Measurements from ENCODE around the gene UCHL5.

The UCHL5 gene, protein sequence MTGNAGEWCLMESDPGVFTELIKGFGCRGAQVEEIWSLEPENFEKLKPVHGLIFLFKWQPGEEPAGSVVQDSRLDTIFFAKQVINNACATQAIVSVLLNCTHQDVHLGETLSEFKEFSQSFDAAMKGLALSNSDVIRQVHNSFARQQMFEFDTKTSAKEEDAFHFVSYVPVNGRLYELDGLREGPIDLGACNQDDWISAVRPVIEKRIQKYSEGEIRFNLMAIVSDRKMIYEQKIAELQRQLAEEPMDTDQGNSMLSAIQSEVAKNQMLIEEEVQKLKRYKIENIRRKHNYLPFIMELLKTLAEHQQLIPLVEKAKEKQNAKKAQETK

DNA sequence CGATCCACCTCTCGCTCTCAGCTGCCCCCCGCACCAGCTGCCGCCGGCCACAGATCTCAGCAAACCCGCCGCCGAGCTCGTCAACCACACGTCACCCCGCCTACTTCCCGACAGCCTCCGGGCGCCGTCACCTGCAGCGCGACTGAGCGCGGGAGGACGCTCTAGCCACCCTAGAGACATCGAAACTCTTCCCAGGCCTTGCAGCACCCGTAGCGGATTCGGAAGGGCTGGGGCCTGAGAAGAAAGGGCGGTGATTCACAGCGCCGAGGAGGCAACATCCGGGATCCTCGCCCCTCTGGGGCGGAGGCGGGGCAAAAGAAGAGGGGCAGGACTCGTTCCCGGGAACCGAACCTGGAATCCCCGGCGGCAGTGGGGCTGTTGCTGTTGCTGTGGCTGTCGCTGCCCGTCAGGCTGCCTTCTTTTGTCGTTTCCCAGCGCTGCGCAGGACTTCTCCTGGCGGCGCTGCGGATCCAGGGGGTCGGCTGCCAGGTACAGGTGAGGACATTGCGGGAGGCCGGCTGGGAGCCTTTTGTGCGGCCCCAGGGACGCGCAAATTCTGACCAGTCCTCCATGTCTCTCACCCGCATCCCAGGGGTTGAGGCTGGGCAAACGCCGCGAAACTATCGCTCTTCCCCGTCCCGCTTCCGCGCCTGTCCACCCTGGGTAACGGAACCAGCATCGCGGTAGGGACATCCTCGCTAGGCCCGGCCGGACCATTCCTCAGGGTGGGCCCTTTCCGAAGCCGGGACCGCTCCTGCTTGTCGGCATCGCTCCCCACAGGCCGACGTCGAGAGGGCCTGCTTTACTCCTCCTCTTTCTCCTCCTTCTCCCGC, at the start of gene UCHL5, which contains the start of gene RO60:
TSS of gene UCHL5 (minus strand) at position 79 of the 833 bp plus-strand sequence. CDS start 100 bp downstream, outside the sequence.
TSS of gene RO60 (plus strand) at position 331 of the 833 bp plus-strand sequence. CDS start 9,443 bp downstream, outside the sequence.
- DNase-seq: peak; percentile 94

DNA sequence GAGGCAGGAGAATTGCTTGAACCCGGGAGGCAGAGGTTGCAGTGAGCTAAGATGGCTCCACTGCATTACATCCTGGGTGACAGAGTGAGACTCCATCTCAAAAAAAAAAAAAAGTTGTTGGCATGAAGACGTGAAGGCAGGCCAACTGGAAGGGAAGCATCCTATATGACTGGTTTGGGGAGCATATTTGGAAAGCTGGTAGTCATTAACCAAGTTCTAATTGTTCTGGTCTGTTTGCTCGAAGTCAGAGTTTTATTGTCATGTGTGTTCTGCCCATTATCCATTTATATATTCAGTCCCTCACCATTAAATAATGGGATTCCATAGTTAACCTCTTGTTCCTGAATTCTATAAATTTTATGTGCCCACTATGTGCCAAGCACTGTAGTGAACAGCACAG, 49.3 kb upstream of the UCHL5 start:
- DNase-seq: no peak

DNA sequence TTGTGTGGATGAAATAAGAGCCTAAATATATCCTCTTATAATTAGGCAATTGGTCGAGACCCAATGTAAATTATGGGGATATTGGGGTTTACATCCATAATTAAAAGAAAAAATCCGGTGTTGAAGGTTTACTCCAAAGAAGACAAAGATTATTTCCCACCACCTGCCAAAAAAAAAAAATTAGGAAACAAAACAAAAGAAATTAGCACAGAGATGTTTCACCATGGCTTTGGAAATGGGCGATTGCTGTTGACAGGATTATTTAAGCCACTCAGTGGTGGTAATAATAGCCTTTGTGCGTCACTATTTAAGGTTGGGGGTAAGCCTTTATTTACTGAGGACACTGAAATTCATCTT, 46.6 kb upstream of the UCHL5 start:
- DNase-seq: no peak

DNA sequence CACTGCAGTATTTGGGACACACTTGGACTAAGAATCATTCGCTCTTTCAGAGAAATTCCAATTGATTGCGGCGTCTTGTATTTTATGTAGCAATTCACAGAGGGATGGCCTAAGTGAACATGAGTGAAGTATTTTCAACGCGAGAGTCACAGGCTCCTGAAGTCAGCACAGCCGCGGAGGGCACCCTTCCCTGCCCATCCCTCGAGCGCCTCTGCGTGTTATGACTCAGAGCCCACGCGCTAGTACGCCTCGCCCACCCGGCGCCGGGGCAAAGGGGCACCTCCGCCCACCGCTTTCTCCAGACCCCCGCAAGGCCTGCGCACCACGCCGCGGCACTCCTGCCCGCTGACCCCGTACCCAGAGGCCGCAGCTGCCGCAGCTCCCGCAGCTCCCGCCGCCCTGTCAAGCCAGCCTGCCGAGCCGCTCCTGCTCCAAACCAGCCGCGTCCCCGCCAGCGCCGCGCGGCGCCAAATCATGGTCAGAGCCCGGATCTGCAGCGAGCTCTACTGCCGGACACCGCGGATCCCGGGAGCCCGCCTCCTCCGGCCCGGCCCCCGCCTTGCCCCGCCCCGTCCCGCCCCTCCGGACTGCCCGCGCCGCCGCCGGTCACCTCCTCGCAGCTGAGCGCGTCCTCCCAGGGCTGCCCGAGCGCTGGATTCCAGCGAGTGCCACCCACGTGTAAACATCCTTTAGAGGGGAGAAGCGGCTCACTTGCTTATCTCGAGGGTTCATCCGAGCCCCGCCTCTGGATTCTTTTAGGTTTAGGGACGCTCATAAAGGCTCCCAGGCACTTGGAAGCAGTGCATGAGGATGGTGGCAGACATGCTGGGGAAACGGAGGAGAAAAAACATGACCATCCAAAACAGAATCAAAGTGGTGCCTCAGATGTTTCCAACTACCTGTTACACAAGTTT, 46.0 kb upstream of the UCHL5 start, which contains the start of gene GLRX2:
TSS of gene GLRX2 (minus strand) at position 508 of the 914 bp plus-strand sequence. CDS start at position 476, 32 bp downstream.
- peak; percentile 84 for DNase-seq

DNA sequence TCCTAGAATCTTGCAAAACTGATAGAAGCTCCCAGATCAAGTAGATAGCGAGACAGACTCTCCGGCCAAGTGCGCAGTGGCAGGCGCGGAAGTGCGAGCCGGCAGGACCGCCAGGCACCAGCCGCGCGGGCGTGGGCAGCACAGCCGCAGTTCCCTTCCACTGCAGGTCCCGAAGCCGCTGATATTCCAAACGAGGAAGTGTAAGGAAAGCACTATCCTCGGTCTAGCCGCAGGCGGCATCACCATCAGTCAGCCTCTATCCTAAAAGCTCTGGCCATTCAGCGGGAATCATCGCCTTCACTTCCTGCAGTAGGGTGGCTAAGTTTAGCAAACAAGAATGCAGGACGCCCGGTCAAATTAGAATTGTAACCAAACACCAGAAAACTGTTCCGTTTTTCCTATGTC, 45.3 kb upstream of the UCHL5 start:
- DNase-seq: peak; percentile 70

DNA sequence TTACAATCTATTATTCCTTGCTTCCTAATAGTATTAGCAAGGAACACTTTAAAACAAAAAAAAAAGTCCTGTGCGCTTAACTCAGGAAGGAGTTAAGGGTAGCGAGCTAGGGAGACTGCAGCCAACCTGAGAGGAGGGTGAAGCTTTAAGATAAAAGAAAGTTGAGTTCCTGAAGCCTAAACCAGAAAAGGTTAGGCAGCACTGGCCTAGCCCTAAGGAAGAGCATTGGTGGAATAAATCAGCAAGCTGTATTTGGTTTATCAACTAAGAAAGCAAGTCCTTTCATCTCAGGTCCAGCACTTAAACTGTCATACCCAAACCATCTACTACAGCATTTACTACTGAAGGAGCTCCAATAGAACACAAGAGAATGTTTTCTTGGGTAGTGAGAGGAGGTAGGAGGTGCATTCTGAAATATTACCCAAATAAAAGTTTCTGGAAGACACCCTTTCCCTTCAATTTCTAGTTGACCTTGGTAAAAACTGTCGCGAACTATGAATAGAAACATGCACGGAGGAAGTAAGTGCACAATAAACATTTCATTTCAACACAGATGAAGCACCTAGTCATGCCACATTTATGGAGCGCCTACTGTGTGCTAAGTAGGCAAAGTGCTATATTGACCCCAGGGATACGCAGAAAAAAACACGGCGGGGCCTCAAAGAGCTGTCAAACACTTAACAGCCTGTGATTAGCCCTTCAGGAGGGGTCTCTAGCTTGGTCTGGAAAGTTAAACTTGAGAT, 44.8 kb upstream of the UCHL5 start:
- no peak for DNase-seq

DNA sequence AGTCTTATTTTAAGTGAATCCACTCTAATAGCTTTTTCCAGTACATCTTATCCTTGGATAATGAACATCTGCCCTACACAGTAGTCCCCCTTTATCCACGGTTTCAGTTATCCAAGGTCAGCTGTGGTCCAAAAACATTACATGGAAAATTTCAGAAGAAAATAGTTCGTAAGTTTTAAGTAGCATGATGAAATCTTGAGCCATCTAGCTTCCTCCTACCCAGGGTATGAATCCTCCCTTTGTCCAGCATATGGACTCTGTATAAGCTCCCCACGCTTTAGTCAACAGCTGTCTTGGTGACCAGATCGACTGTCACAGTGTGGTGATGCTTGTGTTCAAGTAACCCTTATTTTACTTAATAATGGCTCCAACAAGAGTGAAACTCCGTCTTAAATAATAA, 43.5 kb upstream of the UCHL5 start:
- no peak for DNase-seq

DNA sequence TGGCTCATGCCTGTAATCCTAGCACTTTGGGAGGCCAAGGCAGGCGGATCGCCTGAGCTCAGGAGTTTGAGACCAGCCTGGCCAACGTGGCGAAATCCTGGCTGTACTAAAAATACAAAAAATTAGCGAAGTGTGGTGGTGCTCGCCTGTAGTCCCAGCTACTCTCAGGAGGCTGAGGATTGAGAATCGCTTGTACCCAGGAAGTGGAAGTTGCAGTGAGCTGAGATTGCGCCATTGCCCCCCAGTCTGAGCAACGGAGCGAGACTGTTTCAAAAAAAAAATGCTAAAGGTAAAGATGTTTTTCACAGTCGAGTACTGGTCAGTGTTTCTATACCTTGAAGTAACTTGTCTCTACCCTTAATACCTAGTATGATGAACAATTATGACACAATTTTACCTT, 35.0 kb upstream of the UCHL5 start:
- no peak for DNase-seq

DNA sequence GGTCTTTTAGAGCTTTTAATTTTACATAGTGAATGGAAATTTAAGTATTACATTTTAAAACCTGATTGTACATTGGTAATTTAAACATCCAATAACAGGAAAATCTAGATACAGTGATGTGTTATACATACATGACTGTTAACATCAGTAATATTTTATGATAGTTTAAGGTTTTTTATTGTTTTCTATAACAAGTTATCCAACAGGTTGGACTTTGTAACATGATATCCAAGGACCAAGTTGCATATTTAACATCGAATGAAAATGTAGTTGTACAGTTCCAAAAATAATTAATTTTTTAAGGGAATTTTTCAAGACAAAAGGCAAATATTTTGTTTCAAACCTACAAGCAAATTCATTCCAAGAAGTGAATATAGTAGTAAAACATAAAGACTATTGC, 31.7 kb upstream of the UCHL5 start:
- DNase-seq: no peak

DNA sequence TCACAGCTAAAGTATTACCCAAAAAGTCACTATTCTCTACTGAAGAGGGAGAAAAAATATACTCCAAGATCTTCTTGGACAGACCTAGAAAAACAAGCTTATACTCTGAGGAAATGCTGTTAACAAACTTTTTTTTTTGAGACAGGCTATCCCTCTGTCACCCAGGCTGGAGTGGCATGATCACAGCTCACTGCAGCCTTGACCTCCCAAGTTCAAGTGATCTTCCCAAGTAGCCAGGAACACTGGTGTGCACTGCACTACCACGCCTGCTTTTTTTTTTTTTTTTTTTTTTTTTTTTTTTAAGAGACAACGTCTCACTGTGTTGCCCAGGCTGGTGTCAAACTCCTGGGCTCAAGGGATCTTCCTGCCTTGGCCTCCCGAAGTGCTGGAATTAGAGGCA, 28.7 kb upstream of the UCHL5 start:
- no peak for DNase-seq

DNA sequence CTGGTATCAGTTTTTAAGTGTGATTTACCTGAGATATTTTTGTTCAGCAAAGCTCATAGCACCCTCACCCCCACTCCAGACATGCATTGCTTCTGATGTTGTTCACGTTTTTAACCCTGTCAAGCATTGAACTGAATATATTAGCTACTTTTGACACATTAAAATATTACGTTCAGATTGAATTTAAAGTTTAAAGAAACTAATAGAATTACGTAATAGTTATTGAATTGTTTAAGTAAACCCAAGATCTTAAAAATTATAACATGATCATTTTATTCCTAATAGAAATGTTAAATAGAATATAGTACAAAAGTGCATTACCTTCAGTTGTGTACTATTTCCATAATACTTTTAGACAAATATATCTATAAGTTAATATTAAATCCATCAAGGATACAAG, 27.2 kb upstream of the UCHL5 start:
- no peak for DNase-seq

DNA sequence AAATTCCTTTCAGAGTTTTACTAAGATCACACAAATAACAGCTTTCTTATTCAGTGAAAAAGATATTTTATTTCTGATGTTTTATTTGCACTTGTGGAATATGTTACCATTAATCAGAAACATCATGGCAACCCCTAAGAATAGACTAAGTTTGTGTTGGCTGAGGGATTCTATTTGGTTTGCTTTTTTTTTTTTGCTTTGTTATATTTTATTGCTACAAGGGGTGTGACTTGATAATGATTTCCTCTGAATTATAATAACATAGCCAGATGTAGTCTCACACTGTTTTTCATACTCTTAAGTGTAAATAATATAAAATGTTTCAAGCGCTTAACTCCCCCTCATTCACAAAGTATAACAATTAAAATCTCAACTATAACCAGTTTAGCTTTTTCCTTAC, 26.1 kb upstream of the UCHL5 start:
- DNase-seq: no peak

DNA sequence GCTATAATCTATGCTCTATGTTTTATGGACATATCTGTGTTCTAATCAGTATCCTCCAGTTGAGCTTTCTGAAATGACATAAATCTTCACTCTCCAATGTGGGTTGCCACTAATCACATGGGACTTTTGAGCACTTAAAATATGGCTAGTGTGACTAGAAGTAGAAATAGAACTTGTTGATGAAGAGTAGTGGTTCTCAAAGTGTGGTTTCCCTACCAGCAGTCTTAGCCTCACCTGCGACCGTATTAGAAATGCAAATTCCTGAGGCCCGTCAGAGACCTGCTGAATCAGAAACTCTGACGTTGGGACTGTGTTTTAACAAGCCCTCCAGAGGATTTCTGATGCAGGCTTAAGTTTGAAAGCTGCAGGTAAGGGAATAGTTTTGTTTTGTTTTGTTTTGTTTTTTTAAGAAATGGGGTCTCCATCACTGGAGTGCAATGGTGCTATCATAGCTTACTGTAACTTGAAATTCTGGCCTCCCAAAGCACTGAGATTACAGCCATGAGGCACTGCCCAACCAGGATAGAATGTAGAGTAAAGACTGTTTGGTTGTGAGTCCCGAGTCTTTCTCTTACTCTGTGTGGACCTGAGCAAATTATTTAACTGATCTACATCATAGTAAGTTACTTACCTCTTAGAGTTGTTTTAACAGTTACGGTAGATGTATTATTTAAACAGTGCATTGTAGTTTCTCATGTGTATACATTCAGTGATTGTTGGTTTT, 24.4 kb upstream of the UCHL5 start:
- no peak for DNase-seq

DNA sequence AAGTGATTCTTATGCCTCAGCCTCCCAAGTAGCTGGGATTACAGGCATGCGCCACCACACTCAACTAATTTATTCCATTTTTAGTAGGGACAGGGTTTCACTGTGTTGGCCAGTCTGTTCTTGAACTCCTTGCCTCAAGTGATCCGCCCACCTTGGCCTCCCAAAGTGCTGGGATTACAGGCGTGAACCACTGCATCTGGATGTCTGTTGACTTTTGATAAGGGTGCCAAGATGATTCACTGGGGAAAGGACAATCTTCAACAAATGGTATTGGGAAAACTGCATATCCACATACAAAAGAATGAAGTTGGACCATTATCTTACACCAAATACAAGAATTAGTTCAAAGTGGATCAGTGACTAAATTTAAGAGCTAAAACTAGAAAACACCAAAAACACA, 20.0 kb upstream of the UCHL5 start:
- DNase-seq: no peak

DNA sequence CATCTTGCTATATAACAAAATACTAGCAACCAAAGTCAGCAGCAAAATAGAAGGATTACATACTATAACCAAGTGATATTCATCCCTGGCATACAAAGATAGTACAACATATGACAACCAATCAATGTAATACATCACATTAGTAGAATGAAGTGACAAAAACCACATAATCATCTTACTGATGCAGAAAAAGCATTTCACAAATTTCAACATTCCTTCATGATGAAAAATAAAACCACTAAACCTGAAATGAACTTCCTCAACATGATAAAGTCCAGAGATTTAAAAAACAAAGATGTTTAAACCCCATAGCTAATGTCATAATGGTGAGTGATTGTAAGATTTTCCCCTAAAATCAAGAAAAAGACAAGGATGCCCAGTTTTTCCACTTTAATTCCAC, 18.8 kb upstream of the UCHL5 start:
- DNase-seq: no peak

DNA sequence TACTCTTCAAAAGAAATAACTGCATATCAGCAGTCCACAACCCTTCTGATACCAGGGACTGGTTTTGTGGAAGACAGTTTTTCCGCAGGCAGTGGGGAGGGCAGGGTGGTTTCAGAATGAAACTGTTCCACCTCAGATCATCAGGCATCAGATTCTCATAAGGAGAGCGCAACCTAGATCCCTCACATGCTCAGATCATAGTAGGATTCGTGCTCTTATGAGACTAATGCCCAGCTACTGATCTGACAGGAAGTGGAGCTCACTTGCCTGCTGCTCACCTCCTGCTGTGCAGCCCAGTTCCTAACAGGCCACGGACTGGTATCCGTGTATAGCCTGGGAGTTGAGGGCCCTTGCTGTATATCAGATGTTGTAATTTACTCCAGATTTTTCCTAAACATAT, 11.8 kb upstream of the UCHL5 start:
- DNase-seq: no peak

DNA sequence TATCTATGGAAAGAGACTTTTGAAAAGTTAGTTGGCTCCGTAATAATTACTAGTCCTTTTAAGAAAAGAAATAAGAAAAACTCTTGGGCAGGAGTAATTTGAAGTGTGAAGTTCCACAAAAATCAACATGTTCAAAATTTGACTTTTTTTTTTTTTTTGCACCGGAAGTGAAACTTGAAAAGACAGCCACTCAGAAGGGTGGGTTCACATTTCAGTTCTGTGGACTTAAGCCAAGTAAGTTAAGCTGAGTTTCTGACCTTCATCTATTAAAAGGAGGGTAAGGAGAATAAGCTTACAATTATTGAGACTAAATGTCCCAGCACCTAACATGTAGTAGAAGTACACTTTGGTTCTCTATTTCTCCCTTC, 11.2 kb upstream of the UCHL5 start:
- DNase-seq: no peak

DNA sequence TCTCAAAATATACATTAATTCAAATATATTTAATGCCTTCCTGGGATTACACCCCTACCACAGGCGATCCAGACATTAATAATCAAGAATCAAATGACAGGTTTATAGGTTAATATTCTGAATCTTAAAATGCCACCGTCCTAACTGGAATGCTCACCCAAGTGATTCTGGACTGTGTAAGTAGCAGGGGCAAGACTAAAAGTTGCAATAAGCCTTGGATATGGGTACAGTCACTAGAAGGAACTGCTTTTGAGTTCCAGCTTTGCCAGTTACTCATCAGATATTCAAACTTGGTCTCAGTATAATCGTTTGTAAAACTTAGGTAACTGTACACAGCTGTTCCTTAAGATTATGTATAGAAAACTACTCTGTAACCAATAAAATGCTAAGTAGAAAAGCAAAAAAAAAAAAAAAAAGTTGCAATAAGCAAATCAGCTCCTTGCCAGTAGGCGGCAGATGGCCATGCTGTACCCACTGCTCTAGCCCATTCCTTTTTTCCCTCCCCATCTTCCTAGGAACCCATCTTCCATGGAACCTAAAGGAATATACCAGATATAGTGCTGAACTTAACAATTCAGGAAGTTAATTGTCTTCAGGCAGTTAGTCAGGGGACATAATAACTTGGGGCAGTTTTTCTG, 10.7 kb upstream of the UCHL5 start:
- no peak for DNase-seq

DNA sequence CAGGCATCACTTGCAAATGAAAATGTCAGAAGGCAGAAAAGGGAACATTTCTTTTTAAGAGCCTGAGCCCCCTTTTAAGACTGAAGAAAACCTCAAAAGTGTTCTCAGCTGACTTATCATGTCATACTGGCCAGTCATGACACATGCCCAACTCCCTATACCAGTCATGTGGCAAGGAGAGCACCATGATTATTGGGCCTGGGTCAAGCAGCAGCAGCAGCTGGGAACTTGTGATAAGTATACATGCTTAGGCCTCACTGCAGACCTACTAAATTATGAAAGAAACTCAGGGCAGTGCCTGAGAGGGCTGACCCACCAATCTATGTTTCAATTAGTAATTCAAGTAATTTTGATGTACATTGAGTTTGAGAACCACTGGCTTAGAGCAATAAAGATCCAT, 8.9 kb upstream of the UCHL5 start:
- no peak for DNase-seq

DNA sequence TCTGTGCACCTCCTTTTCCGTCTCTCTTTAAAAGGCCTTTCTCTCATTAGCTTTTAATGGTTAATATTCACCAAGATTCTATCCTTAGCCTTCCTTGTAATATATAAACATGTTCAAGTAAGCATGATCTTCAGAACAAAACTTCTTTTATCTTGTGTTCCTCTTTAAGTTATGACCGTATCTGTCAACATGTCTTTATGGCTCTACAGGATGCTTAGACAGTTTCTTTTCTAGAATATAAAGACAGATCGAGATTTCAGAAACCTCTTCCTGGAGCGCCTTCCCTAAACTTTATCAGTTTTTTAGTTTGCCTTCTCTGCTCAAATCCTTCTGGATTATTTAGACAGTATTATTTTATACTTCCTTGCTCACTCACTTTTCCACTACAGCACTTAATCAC, 7.4 kb upstream of the UCHL5 start:
- DNase-seq: no peak

DNA sequence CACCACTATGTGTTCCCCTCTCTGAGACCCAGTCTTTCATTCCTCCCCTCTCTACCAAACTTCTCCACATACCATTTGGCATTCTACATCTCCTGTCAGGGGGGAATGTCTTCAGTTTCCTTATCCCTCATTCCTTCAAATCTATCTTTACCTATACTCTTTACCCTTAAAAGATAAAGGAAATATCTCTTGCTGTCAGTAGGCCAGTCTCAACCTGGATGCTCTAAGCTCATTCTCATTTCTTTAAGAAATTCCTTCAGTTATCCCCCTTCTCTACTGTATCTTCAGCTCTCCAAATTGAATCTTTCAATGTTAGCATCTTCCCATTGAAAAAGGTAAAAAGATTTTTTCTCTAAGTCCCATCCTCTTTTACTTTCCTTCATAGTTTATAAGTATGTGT, 6.8 kb upstream of the UCHL5 start:
- DNase-seq: no peak

Measured in activated CD8-positive, alpha-beta memory T cell treated with anti-CD3 and anti-CD28 coated beads for 24 hours (primary cell).